Activated CD4-positive, CD25-positive, alpha-beta regulatory T cell (primary cell): ENCODE measurements around the gene PTPRD.
"Not testable (repeated sequence)": the region's sequence is repeated elsewhere in the genome, so short reads cannot be mapped to it uniquely, and the experiment has no call there.

Experiments used
- DNase-seq, 4 experiments: peaks; one replicate each; lab custom pipeline; 2025; lab: John Stamatoyannopoulos, UW

Gene PTPRD

DNA sequence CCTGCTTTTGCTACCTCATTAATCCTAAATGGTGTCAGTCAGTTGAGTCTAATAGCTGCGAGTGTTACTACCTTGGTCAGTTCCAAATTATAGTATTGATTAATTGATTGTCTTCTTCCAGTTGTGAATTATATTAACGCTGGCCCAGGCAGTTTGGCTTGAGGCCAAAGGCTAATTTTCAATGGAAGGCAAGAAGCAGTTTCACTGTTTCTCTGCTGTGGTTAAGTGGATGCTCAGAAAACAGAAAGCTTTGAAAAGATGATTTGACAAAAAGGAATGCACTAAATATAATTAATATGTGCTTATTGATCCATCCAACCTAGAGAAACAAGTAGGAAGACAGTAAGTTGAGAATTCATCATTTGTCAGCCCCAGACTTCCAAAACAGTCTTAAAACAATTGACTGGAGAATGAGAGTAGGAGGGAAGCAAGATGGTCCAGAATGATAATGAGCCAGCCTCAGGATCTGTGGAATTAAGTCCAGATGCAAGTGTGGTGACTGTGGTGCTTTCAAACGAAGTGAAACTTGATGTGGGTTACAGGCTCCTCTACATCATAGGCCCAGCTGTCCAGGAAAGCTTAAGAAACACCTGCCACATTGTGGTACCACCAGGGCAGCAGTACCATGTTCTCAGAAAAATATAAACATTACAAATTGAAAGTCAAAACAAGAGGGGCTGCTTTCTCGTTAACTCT is 1442.2 kb downstream of the PTPRD start:
- DNase-seq = no peak

DNA sequence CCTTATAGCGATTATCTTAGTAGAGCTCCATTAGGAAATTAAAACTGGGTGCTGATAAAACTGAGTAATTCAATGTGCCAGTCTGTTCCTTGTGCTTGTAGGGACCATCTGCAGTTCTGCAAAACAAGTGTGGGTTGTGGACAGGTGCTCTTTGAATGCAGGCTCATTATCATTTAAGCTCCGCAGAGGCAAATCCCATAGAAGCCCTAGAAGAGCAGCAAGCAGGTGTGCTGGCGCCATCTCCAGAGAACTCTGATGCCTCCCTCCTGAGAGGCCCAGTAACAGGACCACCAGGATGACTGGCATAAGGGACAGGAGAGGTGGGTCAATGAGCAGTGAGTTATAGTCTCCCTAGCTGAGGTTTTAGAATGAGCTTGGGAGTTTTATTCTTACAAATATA is 1470.8 kb downstream of the PTPRD start:
- DNase-seq = no peak

DNA sequence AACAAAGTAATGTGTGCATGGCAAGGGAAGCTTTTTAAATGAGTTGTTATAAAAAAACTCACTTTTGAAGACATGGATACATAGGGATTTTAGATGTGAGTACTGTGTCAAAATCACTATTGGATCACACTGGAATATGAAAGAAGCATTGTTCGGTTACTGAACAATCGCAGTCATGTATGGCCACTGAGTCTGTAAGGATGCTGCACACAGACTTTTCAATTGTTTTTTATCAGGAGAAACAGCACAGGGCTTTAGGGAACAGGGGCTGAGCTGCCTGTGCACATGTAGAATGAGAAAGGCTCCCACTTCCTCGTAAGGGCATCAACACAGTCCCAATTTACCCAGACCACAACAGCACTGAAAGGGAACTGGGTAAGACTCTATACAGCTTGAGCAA is 1479.3 kb downstream of the PTPRD start:
- DNase-seq = no peak

DNA sequence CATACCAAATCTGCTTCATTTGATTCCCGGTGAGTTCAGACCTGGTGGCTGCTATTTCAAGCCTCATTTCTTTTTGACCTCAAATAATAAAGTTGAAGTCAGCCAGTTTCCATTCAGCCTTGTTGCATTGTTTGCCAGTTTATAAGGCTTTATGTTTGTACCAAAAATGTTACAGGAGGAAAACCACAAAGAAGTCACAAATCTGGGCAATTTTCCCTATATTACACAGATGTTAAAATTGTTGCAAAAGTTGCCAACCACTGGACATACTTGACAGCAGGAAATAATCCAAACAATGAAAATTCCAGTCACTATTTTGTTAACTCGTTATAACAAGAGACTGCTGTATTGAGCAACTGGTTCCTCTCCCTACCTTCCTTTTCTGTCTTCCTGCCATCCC is 1488.2 kb downstream of the PTPRD start:
- DNase-seq = no peak

DNA sequence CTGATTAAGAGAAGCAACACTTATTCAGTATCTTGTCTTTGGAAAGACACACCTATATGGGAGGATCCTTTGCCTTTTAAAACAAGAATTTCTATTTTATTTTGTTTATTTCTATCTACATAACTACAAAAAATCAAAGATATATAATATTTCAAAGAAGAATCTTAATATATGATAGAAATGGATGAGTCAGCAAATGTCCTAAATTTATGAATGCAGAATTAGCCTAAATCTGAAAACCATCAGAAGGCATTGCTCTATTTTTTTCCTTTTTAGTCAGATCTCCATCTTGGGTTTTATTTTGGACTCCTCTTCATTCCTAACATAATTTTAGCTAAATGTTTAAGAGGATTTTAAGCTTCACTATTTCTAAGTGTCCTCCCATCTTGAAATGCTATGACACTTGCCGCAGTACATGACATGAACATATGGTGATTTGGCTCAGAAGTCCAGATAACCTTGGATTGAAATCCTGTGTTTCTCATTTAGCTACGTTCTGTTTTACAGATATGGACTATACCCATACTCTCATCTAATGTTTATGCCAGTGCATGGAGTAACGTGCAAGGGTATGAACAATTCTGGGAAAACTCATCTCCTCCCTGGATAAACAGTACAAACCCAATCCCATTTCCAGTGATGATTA is 1490.4 kb downstream of the PTPRD start:
- DNase-seq = no peak

DNA sequence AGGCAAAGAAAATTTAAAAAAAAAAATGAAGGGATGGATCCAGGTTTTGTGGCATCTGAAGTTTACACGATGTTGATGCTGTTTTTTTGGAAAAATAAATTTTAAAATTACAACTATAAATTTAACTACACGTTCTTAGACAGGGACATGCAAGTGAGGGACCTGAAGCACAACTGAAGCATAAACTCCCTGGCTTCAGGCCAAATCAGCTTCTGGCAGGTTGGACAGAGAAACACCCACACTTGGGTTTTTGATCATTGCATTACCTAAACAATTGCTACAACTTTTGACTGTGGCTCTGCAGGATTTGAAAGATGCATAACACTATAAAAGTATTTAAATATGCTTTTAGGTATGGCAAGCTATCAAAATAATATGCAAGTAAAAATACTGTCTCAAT is 1494.9 kb downstream of the PTPRD start:
- DNase-seq = no peak

DNA sequence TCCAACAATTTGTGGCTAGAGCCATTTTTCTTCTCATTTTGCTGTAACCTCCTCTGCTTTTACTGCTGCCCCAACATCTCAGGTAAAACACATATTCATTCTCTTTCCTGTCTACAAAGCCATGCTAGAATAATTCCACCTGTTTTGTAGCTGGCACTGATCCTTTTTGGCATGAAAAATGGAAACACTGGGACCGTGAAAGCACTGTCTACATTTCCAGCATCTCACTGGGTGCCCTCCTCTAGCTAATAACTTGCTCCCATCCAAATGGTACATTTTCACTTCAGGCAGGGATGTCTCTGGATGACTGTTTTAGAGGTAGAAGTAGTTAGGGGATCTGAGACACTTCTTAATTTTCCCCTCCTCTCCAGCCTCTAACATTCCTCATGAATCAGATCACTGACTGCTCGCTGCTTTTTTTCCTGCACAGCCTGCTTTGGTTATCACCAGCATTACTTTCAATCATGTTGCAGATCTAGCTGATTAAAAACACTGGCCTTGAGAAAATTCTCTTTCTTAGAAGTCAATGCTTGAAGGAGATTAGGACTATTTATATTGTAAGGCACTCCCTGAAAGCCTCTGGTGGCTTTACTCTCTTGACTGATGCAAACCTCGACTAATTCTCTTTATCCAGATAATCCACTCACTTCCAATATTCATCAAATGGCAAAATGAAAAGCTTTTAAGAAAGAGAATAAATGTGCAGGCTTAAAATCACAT is 1500.6 kb downstream of the PTPRD start:
- no peak for DNase-seq

DNA sequence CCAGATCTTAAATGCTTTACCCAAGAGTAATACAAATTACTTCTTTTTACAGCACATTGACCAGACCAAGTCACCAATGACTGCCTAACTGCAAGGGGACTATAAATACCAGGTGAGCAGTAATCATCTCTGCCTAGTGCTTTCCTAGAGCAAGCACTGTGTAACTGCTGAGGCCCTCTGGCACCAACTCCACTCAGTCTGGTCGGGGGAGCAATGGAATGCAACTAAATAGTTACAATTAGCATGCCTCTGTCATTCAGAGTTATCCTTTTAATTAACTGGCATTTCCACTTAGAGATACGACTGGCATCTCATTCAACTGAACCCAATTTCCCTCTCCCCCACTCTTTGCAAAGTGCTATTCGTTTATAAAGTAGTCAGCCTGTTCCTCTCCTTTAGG is 1504.2 kb downstream of the PTPRD start:
- no peak for DNase-seq

DNA sequence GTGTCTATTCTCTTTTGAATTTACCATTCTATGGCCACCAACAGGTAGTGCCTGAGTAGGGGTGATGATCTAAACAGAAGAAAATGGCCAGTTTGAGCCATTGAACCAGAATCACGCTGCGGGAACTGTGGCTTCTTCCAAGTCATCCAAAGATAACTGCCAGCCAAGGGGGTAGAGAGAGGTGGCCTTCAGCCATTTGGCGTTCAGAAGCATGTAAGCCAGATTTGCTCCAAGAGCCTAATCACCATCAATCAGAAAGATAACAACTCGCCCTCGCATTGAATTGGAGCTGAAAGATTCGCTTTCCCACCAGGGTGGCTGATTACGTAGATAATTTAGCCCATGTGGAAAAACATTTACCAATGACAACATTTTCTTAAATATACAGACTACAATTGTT is 1510.5 kb downstream of the PTPRD start:
- DNase-seq = no peak

DNA sequence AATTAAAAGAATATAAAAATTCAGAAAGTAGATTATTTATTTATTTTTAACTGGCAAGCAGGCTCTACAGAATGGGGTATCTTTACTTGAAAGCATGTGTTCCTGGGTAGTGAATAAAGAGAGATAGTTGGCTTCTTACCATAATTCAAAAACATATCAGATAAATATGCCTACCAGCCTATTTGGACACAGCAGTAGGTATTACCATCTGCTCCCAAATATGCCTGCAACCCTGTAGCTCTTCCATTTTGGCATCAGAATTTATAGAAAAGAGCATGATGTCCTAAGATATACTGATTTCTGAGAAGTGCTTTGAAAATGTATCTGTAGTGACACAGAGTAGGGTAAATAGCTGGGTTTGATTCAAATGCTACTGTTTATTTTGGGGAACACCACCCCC is 1512.7 kb downstream of the PTPRD start:
- DNase-seq = no peak

DNA sequence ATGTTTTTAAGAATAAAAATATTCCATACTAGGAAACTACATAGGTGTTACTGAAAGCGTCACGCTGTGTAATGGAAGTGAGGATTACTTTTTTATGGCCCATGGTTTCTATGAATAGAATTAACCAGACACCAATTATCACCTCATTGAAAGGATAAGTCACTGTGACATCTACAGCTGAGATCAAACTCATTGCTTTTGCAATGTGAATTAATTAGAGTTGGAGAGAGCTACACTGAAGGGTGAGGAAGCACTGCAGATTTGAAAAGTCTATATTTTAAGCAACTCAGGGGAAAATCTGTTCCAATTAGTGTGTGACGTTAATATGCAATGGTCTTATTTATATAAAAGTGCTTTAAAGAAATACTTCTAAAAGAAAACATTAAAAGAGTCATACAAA is 1513.2 kb downstream of the PTPRD start:
- no peak for DNase-seq

DNA sequence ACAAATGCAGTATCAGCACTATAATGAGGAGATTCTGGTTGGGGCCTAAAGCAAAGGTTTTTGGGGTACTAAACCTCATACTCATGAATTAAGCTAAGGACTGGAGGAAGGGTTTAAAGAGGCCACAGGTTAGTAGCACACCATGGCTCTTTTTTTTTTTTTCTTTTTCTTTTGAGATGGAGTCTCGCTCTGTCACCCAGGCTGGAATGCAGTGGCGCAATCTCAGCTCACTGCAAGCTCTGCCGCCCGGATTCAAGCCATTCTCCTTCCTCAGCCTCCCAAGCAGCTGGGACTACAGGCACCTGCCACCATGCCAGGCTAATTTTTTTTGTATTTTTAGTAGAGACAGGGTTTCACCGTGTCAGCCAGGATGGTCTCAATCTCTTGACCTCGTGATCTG is 1515.5 kb downstream of the PTPRD start:
- DNase-seq = not testable (repeated sequence)

DNA sequence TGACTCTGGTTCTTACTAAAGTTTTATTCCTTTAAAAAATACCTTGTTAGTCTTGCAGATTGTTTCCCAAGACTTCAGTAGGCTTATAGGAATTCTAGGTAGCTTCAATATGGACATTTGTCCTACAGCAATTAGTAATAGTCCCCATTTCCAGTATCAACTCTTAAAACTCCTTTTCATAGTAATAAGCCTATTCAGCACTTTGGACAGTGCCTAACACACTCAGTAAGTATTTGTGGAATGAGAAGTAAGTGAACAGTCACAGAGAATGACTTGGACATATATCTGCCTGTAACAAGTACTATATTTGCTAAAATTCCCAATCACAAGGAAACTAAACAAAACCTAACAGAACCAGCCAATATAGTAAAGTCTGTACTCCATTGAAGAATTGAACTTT is 1521.4 kb downstream of the PTPRD start:
- DNase-seq = no peak

DNA sequence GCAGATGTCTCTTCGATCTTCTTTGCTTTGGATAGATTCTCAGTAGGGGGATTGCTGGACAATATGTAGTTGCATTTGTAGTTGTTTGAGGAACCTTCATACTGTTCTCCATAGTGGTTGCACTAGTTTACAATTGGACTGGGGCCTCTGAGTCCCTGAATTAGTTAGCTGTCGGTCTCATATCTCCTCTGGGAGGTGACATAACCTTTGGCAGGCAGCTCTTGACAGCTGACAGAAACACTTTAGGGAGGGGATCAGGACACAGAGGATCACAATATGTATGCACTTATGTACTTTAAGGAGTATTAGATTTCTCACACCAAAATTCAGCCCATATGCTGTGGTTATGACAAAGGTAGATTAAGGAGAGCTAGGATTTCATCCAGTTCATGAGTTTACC is 1533.3 kb downstream of the PTPRD start:
- DNase-seq = no peak

DNA sequence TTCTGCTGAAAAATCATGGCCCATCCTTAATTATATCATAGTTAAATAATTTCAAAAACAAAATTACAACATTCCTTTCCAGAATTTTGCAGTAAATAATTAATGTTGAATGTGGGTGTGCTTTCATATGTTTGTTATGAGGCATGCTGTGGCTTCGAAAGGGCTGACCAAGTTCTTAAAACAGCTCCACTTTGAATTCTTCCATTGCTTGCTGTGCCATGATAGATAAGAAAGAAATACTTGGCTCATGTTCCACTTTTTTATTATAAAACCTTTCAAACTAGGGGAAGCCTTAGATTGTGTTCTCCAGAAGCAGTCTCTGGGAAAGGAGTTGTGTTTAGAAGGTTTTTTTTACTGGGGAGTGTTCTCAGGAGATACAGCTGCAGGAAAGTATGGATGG is 1534.5 kb downstream of the PTPRD start:
- no peak for DNase-seq

DNA sequence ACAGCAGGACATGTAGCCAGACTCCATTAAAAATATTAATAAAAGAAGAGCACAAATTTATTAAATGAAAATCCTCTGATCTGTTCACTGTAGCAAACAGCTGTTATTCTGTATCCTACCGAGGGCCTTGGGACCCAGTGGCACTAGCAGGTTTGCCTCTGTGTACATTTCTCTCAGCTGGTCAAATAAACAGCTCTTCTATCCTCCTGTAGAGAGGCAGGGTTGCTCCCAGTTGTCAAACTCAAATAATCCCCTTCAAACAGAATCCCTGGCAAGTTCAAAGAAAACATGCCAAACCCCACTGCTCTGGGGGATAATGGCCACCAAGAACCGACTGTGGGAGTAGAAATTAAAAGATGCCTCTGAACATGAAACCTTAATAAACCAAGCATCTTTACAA is 1551.2 kb downstream of the PTPRD start:
- DNase-seq = no peak

DNA sequence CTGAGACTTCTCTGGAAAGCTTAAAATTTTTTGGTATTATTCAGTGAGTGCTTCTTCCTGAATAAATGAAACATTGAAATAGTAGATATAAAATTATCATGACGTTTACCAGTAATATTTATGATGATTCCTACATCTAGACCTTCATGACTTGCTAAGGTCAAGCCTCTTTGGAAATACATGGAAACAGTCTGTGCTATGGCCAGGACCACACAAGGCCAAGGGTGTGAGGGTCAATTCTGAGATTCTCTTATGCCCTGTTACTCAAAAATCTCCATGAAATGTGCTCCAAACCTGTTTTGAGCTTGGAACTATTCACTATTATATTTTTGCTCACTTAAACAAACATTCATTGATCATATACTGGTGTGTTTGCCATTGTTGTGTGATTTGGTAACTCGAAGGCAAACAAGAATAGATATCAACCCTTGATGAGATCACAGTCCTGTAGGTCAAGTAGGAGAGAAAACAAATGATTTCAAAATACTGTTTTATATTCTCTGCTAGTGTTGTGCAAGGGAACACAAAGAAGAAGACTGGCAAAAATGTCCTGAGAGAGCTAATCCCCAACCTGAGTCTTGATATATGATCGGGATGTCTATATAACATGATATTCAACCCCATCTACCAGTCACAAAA is 1558.3 kb downstream of the PTPRD start:
- no peak for DNase-seq

DNA sequence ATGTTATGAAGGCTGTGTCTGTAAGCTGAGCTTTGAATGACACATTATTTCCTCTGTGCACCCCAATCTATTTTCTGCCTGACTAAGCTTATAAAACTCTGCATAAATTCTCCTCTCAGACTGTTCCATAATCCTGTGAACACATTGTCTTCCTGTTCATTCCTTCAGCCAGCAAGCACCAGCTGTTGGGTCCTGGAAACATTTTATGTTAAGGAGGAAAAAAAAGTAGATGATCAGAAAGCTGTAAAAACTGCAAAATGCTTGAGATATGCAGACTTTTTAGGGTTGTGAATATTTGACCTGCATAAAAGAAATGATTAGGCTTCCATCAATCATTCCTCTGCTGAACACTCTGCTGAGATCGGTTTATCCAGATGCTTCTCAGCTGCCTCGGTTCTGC is 1567.2 kb downstream of the PTPRD start:
- no peak for DNase-seq

DNA sequence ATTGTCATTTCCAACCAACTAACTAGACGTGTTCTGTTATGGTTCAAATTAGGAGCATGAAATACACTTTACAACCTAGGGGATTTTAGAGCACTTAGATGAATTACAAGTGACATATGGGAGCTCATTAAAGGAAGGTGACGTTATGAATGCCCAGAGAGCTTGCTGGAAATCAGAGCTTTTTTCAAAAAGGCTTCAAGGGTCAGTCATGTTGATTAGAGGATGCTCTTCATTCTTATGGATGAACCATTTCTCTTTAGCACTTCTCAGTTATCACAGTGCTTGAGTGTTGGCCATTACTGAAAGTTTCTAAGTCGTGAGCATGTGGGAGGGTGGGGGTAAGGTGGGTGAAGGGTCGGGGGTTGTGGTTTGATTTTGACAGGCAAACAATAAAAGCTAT is 1567.7 kb downstream of the PTPRD start:
- no peak for DNase-seq

DNA sequence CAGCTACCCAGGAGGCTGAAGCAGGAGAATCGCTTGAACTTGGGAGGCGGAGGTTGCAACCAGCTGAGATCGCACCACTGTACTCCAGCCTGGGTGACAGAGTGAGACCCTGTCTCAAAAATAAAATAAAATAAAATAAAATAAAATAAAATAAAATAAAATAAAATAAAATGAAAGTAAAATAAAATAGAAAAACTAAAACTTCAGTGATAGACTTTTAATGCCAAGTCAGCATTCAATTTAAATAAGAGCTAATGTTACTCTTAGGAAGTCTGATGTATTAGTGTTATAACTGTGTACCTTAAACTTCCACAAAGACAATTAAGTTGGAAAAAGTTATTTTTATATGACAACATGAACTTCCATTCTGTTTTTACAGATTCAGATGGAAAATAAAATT is 1569.0 kb downstream of the PTPRD start:
- not testable (repeated sequence) for DNase-seq

DNA sequence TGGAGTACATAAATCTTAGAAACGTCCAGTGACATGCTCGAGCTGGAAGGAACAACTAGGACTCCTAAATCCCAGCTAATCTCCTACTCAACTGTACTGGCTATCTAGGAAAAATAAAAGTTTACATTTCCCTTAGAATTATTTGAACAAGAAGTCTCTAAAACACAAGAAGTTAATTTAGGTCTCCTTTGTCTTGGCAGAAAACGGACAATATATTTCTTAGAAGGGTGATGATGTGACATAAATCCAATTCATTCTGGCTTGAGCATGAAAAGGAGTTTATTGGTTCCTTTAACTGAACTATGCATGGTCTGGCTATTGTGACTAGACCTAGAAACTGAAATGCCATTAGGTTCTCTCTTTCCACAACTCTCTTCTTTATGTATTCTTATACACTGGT is 1571.0 kb downstream of the PTPRD start:
- no peak for DNase-seq

DNA sequence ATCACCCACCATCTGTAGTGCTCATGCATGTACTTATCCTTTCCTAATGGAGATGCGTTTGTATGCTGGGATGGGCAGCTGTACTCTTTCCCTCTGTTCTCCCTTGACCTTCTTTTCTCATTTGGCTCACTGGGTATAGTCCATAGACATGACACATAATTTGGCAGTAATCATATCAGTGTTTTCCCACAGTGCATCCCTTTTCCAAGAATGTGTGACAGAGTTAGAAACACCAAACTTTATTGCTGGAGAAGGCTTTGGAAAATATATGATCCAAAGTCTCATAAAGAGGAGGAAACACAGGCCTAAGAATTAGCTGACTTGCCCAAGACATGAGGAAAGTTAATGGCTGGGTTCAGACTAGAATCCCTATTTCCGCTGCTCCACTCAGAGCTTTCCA is 1579.8 kb downstream of the PTPRD start:
- no peak for DNase-seq

DNA sequence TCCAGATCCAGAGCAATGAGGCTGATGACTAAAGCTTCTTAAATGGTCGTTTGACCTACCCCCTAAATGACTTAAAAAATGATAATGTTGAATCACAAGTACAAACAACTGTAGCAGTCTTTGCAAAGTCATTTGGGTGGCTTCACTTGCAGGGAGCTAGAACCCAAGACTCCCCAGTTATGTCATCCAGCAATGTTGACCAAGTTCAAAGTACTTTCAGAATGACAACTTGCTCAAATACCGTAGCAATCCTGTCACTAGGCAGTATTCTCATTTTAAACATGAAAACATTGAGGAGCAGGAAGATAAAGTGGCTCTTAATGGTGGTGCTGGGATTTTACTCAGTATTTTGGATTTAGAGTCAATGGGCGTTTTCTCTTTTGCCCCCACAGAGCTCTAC is 1596.2 kb downstream of the PTPRD start:
- no peak for DNase-seq
